ENCODE measurements around the gene PLIN1.

Gene PLIN1

DNA sequence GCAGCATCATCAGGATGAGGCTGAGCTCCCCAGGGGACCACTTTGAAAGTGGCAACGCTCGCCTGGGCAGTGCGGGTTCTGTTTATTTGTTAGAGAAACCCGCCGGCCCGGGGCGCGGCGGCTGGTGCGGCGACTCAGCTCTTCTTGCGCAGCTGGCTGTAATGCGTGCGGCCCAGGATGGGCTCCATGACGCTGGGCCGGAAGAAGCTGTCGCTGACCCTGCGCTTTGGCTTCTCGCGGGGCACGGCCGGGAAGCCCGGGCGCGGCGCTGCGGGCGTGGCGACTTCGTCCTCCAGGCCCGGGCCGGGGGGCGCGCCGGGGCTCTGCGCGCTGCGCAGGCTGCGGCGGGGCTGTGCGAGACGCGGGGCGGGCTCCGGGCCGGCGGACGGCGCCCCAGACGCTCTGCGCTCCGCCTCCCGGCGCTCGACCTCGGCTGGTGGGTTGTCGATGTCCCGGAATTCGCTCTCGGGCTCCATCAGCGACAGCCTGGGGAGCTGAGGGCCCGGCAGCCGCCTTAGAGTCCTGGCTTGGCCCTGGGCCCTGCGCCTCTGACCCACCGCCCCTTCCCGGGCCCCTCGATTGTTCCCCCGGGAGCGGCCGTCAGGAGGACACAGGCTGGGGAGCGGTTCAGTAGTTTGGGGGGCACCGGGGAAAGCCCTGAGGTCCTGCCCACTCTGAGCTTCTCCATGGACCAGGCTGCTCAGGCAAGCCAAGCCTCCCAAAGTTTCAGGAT is 13.6 kb downstream of the PLIN1 start:
- no peaks in the 10 kb centered on the region for H3K9me3 ChIP-seq (ENCODE audit: control insufficient read depth in 2 of 2, low read length in 2 of 2)
- peak overlapping the region; percentile 78 for H3K27ac ChIP-seq (ENCODE audit: low read length)
- peaks cover 17% of the 10 kb centered on the region for H3K4me1 ChIP-seq (ENCODE audit: control insufficient read depth, insufficient read depth, low read length)
- H3K4me3 ChIP-seq (ENCODE audit: low read length in 2 of 2), result peak overlapping the region; percentile 40 to 66
- H3K27me3 ChIP-seq (ENCODE audit: control insufficient read depth in 1 of 2, insufficient read depth in 2 of 2, low read length in 2 of 2), result no peaks in the 10 kb centered on the region
- H3K36me3 ChIP-seq (ENCODE audit: control insufficient read depth in 2 of 2, insufficient read depth in 2 of 2, low read length in 2 of 2), result no peaks in the 10 kb centered on the region
- H3K9ac ChIP-seq (ENCODE audit: low read length in 2 of 2), result peak overlapping the region; percentile 71 to 78

DNA sequence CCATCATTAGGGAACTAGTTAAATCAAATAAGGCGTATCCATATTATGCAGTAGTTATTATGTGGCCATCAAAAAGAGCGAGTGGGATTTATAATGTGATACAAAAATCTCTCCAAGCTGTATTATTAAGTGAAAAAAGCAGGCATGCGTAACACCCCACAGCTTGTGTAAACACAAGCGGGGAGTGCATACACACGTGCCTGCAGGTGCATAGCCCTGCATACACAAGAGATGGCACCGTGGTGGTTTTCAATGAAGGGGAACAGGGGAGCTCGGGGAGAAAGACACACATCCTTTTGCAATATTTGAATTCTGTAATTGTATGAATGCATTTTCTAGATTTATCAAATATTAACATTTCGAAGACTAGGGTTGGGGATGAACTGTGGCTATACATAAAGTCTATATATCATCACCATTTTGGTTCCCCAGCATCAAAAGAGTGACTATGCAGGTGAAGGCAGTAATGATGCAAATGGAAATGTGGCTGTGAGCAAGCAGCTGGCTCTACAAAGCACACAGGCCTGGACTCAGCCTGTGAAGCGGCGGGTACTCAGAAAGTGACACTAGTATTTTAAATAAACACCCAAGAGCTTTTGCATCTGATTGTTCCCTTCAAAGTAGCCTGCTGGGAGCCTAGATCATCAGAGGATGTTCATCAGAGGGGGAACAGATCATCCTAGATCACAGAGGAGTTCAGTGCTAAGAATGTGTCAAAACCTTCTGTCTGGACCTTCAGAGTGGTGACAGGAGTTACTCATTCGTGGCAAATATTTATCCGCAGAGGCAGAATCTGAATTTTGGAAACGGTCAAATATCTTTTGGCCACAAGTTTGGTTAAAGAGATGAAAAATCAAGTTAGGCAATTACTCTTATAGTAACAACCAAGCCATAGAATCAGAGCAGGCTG is 14.5 kb downstream of the PLIN1 start:
- H3K9me3 ChIP-seq (ENCODE audit: control insufficient read depth in 2 of 2, low read length in 2 of 2), result no peaks in the 10 kb centered on the region
- no peaks in the 10 kb centered on the region for H3K27me3 ChIP-seq (ENCODE audit: control insufficient read depth in 1 of 2, insufficient read depth in 2 of 2, low read length in 2 of 2)
- H3K9ac ChIP-seq (ENCODE audit: low read length in 2 of 2), result peak overlapping the region; percentile 71 to 76
- H3K4me3 ChIP-seq (ENCODE audit: low read length in 2 of 2), result peak overlapping the region in 1 of 2 donors; percentile 66
- no peak overlapping the region for H3K27ac ChIP-seq (ENCODE audit: low read length)
- H3K36me3 ChIP-seq (ENCODE audit: control insufficient read depth in 2 of 2, insufficient read depth in 2 of 2, low read length in 2 of 2), result no peaks in the 10 kb centered on the region
- peaks cover 17% of the 10 kb centered on the region for H3K4me1 ChIP-seq (ENCODE audit: control insufficient read depth, insufficient read depth, low read length)

DNA sequence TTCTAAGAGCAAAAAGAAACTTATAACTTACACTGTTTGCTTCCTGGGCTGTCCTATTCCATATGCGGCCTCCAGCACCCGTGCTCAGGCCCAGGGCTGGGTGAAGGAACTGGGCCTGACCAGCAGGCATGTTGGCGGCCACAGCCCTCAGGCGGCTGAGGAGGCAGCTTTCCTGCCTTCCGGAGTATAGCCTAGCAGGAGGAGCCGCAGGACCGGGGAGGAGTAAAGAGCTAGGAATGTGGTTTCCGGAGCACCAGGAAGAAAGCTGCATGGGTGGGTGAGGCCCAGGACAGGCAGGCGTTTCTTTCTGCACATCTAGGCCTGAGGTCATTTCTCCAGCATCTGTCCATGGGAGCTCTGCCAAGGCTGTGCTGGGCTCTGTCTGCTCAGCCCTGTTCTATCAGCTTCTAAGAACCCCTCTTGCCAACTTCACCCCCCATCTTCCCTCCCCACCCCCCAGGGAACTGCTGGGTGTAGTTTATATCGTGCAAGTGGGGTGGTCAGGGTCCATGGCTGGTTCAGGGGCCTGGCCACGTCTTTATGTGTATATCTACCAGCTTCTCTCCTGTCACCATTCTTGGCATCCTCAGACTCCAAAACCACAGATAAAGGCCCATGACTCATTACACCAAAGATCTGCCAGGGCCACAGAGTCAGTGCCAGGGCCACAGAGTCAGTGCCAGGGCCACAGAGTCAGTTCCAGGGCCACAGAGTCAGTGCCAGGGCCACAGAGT is 16.1 kb downstream of the PLIN1 start:
- no peaks in the 10 kb centered on the region for H3K36me3 ChIP-seq (ENCODE audit: control insufficient read depth in 2 of 2, insufficient read depth in 2 of 2, low read length in 2 of 2)
- H3K4me3 ChIP-seq (ENCODE audit: low read length in 2 of 2), result peak overlapping the region in 1 of 2 donors; percentile 15
- H3K9me3 ChIP-seq (ENCODE audit: control insufficient read depth in 2 of 2, low read length in 2 of 2), result no peaks in the 10 kb centered on the region
- H3K27ac ChIP-seq (ENCODE audit: low read length), result no peak overlapping the region
- peaks cover 17% of the 10 kb centered on the region for H3K4me1 ChIP-seq (ENCODE audit: control insufficient read depth, insufficient read depth, low read length)
- peak overlapping the region in 1 of 2 donors; percentile 42 for H3K9ac ChIP-seq (ENCODE audit: low read length in 2 of 2)
- no peaks in the 10 kb centered on the region for H3K27me3 ChIP-seq (ENCODE audit: control insufficient read depth in 1 of 2, insufficient read depth in 2 of 2, low read length in 2 of 2)

DNA sequence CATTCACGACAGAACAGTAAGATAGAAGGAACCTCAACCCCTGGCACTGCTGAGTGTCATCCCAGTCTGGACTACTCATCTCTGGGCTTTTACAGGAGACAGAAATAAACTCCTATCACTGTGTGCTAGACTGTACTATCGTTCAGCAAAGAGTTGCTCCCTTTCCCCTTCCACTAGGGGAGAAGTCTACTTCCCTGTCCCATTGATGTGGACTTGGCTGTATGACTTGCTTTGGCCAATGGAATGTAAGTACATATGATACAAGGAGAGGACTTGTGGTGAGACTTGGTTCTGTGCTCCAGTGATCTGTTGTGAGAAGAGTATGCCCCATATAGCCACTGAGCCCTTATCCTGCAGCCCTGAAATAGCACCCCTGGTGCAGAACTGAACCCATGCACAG is 18.6 kb downstream of the PLIN1 start:
- Histone ChIP-seq H3K27ac (ENCODE audit: low read length) (no peak overlapping the region), H3K9ac (ENCODE audit: low read length in 2 of 2) (no peak overlapping the region), H3K36me3 (ENCODE audit: control insufficient read depth in 2 of 2, insufficient read depth in 2 of 2, low read length in 2 of 2) (no peaks in the 10 kb centered on the region), H3K9me3 (ENCODE audit: control insufficient read depth in 2 of 2, low read length in 2 of 2) (no peaks in the 10 kb centered on the region), H3K27me3 (ENCODE audit: control insufficient read depth in 1 of 2, insufficient read depth in 2 of 2, low read length in 2 of 2) (no peaks in the 10 kb centered on the region), H3K4me1 (ENCODE audit: control insufficient read depth, insufficient read depth, low read length) (peaks cover 12% of the 10 kb centered on the region), H3K4me3 (ENCODE audit: low read length in 2 of 2) (no peak overlapping the region)

DNA sequence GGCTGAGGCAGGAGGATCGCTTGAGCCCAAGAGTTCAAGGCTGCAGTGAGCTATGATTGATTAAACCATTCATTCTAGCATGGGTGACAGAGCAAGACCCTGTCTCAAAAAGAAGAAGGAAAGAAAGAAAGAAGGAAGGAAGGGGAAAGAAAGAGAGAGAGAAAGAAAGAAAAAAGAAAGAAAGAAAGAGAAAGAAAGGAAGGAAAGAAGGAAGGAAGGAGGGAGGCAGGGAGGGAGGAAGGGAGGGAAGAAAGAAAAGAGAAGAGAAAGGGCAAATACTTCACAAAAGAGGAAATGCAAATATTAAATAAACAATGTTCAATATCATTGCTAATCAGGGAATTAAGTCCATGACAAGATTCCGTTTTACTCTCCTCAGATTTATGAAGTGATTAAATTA is 19.9 kb downstream of the PLIN1 start:
- Histone ChIP-seq H3K36me3 (ENCODE audit: control insufficient read depth in 2 of 2, insufficient read depth in 2 of 2, low read length in 2 of 2) (no peaks in the 10 kb centered on the region), H3K4me1 (ENCODE audit: control insufficient read depth, insufficient read depth, low read length) (peaks cover 17% of the 10 kb centered on the region), H3K4me3 (ENCODE audit: low read length in 2 of 2) (no peak overlapping the region), H3K27me3 (ENCODE audit: control insufficient read depth in 1 of 2, insufficient read depth in 2 of 2, low read length in 2 of 2) (no peaks in the 10 kb centered on the region), H3K27ac (ENCODE audit: low read length) (no peak overlapping the region), H3K9me3 (ENCODE audit: control insufficient read depth in 2 of 2, low read length in 2 of 2) (no peaks in the 10 kb centered on the region), H3K9ac (ENCODE audit: low read length in 2 of 2) (no peak overlapping the region)

DNA sequence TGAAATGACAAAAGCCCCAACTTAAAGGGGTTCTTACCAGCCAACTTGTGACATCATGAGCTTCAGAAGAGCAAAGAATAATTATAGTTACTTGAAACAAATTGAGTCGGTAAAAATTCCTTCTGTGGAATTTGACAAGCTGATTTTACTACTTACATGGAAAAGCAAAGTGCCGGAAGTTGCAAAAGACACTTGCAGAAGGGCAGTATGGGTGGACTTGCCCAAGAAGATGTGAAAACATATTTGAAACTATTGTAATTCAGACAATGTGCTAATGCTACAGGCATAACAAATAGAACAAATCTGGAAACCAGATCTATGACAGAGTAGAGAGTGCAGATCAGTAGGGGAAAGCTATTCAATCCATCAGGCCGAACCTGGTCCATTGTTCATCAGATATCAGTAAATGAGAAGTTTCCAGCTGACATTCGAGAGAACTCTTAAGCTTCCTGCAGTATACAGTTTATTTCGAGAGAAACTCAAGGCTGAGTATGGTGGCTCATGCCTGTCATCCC is 21.4 kb downstream of the PLIN1 start:
- peaks cover 13% of the 10 kb centered on the region for H3K4me1 ChIP-seq (ENCODE audit: control insufficient read depth, insufficient read depth, low read length)
- H3K9me3 ChIP-seq (ENCODE audit: control insufficient read depth in 2 of 2, low read length in 2 of 2), result no peaks in the 10 kb centered on the region
- no peak overlapping the region for H3K4me3 ChIP-seq (ENCODE audit: low read length in 2 of 2)
- no peak overlapping the region for H3K9ac ChIP-seq (ENCODE audit: low read length in 2 of 2)
- H3K27ac ChIP-seq (ENCODE audit: low read length), result no peak overlapping the region
- H3K36me3 ChIP-seq (ENCODE audit: control insufficient read depth in 2 of 2, insufficient read depth in 2 of 2, low read length in 2 of 2), result no peaks in the 10 kb centered on the region
- H3K27me3 ChIP-seq (ENCODE audit: control insufficient read depth in 1 of 2, insufficient read depth in 2 of 2, low read length in 2 of 2), result no peaks in the 10 kb centered on the region

DNA sequence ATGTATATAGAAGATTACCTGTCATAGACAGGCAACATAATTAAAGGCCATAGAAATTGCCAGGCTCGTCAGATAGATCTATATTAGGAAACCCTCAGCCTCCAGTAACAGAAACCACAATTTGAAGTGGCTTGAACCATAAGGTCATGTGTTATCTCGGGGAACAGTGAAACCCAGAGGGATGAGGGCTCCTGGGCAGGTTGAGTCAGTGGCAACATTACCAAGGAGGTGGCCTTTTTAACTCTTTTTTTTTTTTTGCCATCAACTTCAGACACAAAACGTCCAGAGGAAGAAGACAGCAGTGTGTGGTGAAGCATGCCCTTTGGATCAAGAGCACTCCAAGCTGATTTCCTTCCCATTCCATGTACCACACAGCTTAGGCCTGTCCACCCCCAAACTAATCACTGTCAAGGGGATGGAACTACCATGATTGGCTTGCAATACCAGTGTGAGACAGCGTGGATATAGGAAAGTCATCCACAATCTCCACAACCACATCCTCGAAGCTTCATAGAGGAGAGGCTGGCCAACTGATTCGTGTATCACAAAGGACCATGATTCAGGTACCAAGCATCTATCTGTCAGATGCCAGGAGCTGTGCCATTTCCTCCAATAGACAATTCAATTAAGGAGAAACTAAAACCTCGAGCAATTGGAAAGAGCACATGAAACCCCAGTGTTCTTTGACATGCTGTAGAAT is 22.9 kb downstream of the PLIN1 start:
- Histone ChIP-seq H3K27ac (ENCODE audit: low read length) (no peak overlapping the region), H3K36me3 (ENCODE audit: control insufficient read depth in 2 of 2, insufficient read depth in 2 of 2, low read length in 2 of 2) (peaks cover 2 to 3% of the 10 kb centered on the region in 2 donors), H3K9me3 (ENCODE audit: control insufficient read depth in 2 of 2, low read length in 2 of 2) (no peaks in the 10 kb centered on the region), H3K27me3 (ENCODE audit: control insufficient read depth in 1 of 2, insufficient read depth in 2 of 2, low read length in 2 of 2) (no peaks in the 10 kb centered on the region), H3K9ac (ENCODE audit: low read length in 2 of 2) (no peak overlapping the region), H3K4me3 (ENCODE audit: low read length in 2 of 2) (no peak overlapping the region), H3K4me1 (ENCODE audit: control insufficient read depth, insufficient read depth, low read length) (peaks cover 10% of the 10 kb centered on the region)

DNA sequence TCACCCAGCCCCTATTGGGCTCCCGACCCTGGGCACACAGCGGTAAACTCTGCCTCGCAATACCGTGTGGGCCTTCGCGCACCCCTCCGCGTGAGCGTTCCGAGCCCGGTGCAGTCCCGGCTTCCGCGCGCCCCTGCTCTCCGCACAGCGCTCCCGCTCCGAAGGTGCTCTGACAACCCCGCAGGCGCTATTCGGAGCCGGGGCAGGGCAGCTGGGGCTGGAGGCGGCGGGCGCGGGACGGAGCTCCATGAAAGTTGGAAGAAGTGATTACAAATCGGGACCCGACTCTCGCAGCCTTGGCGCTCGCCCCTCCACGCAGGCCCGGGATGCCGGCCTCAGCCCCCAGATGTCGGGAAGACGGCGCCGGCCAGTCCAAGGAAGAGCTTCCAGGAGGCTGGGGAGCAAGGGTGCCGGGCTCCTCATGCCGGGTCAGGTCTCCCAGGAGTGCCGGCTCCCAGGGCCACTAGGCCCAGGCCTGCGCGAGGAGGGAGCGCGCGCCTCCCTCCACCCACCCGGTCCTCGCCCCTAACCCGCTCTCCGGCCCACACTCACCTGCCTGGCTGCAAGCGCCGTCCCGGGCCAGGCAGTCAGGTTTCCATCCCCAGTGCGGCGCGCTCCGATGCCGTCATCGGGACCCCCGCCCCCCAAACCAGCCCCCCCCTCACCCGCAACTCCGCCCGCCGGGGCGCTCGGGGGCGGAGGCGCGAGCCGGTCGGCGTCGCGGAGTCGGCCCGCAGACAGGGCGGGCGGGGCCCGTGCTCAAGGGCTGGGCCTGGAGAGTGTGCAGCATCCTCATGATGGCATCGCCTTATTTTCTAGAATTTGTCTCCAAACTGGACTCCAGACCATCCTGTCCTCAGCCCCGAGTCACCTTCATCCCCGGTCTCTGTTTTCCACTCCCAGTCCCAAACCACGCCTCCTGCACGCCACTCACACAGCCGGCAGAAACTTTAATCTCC is 24.0 kb downstream of the PLIN1 start, which contains the start of gene KIF7:
Gene KIF7, minus strand, starts transcription at position 621 of the 959 bp plus-strand sequence. CDS start 2,537 bp downstream, outside the sequence.
- peak within 1 kb of the TSS; percentile 66 to 83 for H3K4me3 ChIP-seq (ENCODE audit: low read length in 2 of 2)
- no peak within 1 kb of the TSS for H3K27ac ChIP-seq (ENCODE audit: low read length)
- no peaks in the 10 kb centered on the region for H3K9me3 ChIP-seq (ENCODE audit: control insufficient read depth in 2 of 2, low read length in 2 of 2)
- peak within 1 kb of the TSS; percentile 68 to 70 for H3K9ac ChIP-seq (ENCODE audit: low read length in 2 of 2)
- H3K27me3 ChIP-seq (ENCODE audit: control insufficient read depth in 1 of 2, insufficient read depth in 2 of 2, low read length in 2 of 2), result no peaks in the 10 kb centered on the region
- H3K4me1 ChIP-seq (ENCODE audit: control insufficient read depth, insufficient read depth, low read length), result peaks cover 10% of the 10 kb centered on the region
- peaks cover 2 to 3% of the 10 kb centered on the region in 2 donors for H3K36me3 ChIP-seq (ENCODE audit: control insufficient read depth in 2 of 2, insufficient read depth in 2 of 2, low read length in 2 of 2)

DNA sequence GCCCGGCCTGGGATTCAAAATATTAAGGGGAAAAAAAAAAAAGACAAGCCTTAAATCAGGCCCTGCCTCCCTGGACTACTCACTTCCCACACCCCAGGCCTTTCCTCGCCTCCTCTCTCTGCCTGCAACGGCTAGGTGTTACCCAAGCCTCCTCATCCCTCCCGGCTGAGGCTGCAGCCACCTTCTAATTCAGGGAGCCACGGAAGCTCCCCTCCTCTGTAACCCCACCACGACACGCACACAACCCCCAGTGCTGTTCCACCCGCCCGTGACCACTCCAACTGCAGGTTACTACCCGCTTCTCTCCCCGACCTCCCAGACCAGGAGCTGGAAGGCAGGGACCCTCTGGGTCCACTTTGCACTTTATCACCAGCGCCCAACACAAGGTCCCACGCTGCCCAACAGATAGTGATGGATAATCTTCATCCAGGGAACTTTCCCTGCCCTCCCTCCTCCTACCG is 24.8 kb downstream of the PLIN1 start:
- Histone ChIP-seq H3K4me3 (ENCODE audit: low read length in 2 of 2) (peak overlapping the region; percentile 66 to 83), H3K27me3 (ENCODE audit: control insufficient read depth in 1 of 2, insufficient read depth in 2 of 2, low read length in 2 of 2) (no peaks in the 10 kb centered on the region), H3K27ac (ENCODE audit: low read length) (no peak overlapping the region), H3K9ac (ENCODE audit: low read length in 2 of 2) (peak overlapping the region; percentile 68 to 70), H3K4me1 (ENCODE audit: control insufficient read depth, insufficient read depth, low read length) (peaks cover 10% of the 10 kb centered on the region), H3K36me3 (ENCODE audit: control insufficient read depth in 2 of 2, insufficient read depth in 2 of 2, low read length in 2 of 2) (peaks cover 2 to 3% of the 10 kb centered on the region in 2 donors), H3K9me3 (ENCODE audit: control insufficient read depth in 2 of 2, low read length in 2 of 2) (no peaks in the 10 kb centered on the region)
